CD14-positive monocyte (primary cell): ENCODE data around the gene LYSMD1. TPM values are rescaled to one million over a fixed set of nuclear protein-coding genes. Genes with fewer than 3 reads are reported as not detected.

Experiments used
- DNase-seq, 3 donors: peaks; one replicate each; pipeline ENCODE4 v3.0.0-alpha.2; 2011 to 2022
- H2AFZ ChIP-seq: 2 replicates; pipeline ENCODE4 v1.6.0; 2012; ENCODE audit warnings: mild to moderate bottlenecking, low read depth, low read length, inconsistent platforms; ENCODE audit not compliant: insufficient read depth, poor library complexity, severe bottlenecking
- H3K27ac ChIP-seq, 2 donors: 1 replicate in 1 of 2; 2 replicates in 1 of 2; pipeline ENCODE4 v1.5.1; 2012 to 2013; ENCODE audit warnings: low read length in 2 of 2, control low read depth in 1 of 2, inconsistent platforms in 1 of 2, low read depth in 1 of 2, mild to moderate bottlenecking in 1 of 2
- H3K27me3 ChIP-seq, 2 donors: one replicate each; pipeline versions ENCODE4 v1.6.0 to v1.6.1; 2011 to 2013; ENCODE audit warnings: low read length in 2 of 2; ENCODE audit not compliant: control insufficient read depth in 2 of 2, insufficient read depth in 2 of 2
- H3K36me3 ChIP-seq, 2 donors: replicated peaks in 1 of 2; 1 replicate in 1 of 2; 2 replicates in 1 of 2; pipeline versions ENCODE4 v1.5.1 to v1.6.1; 2012 to 2013; ENCODE audit warnings: low read length in 2 of 2, control low read depth in 1 of 2, inconsistent platforms in 1 of 2, mild to moderate bottlenecking in 1 of 2; ENCODE audit not compliant: insufficient read depth in 2 of 2, control insufficient read depth in 1 of 2
- H3K4me1 ChIP-seq, 2 donors: 1 replicate in 1 of 2; 2 replicates in 1 of 2; pipeline versions ENCODE4 v1.5.1 to v1.6.1; 2012 to 2013; ENCODE audit warnings: low read length in 2 of 2, control low read depth in 1 of 2, inconsistent platforms in 1 of 2, mild to moderate bottlenecking in 1 of 2, moderate library complexity in 1 of 2; ENCODE audit not compliant: insufficient read depth in 2 of 2, control insufficient read depth in 1 of 2
- H3K4me2 ChIP-seq: replicated peaks from 2 replicates; pipeline ENCODE3; 2012; ENCODE audit warnings: low read length, moderate library complexity, mild to moderate bottlenecking; ENCODE audit not compliant: poor library complexity, severe bottlenecking; ENCODE audit errors: extremely low read depth
- H3K4me3 ChIP-seq, 3 experiments: fragments of 200-600 bp in 1 of 3; sonication (generic) in 1 of 3; replicated peaks in 1 of 3; 1 replicate in 2 of 3; 2 replicates in 1 of 3; pipeline ENCODE4 v1.5.1; 2011 to 2013; ENCODE audit warnings: low read length in 3 of 3, mild to moderate bottlenecking in 3 of 3, control low read depth in 2 of 3, low read depth in 2 of 3, inconsistent platforms in 1 of 3, moderate library complexity in 1 of 3
- H3K79me2 ChIP-seq: 2 replicates; pipeline ENCODE4 v1.6.0; 2012; ENCODE audit warnings: mild to moderate bottlenecking, control low read depth, inconsistent platforms, low read length, moderate library complexity; ENCODE audit not compliant: insufficient read depth
- H3K9ac ChIP-seq: 2 replicates; pipeline ENCODE4 v1.6.0; 2017; ENCODE audit warnings: low read length, mild to moderate bottlenecking; ENCODE audit not compliant: insufficient read depth, poor library complexity, severe bottlenecking
- H3K9me3 ChIP-seq, 2 donors: replicated peaks in 1 of 2; 1 replicate in 1 of 2; 2 replicates in 1 of 2; pipeline versions ENCODE4 v1.5.1 to v1.6.1; 2012 to 2013; ENCODE audit warnings: low read length in 2 of 2, control low read depth in 1 of 2; ENCODE audit not compliant: control insufficient read depth in 1 of 2, insufficient read depth in 1 of 2
- H4K20me1 ChIP-seq: 2 replicates; pipeline ENCODE4 v1.6.0; 2012; ENCODE audit warnings: mild to moderate bottlenecking, low read length, control low read depth, moderate library complexity; ENCODE audit not compliant: insufficient read depth
- H3K27ac Mint-ChIP-seq, 7 donors: one replicate each; pipeline ENCODE4 v1.8.0; 2020; ENCODE audit warnings: mild to moderate bottlenecking in 7 of 7, mixed read lengths in 7 of 7, moderate library complexity in 6 of 7, inconsistent platforms in 2 of 7
- H3K27me3 Mint-ChIP-seq, 3 donors: one replicate each; pipeline ENCODE4 v1.8.0; 2021 to 2022; ENCODE audit warnings: low read depth in 3 of 3, mild to moderate bottlenecking in 3 of 3, mixed read lengths in 3 of 3, moderate library complexity in 3 of 3, inconsistent platforms in 1 of 3
- H3K36me3 Mint-ChIP-seq, 2 donors: one replicate each; pipeline ENCODE4 v1.8.0; 2020; ENCODE audit warnings: mixed read lengths in 2 of 2, inconsistent platforms in 1 of 2, mild to moderate bottlenecking in 1 of 2
- H3K4me1 Mint-ChIP-seq: one replicate; pipeline ENCODE4 v1.8.0; 2020; ENCODE audit warnings: mild to moderate bottlenecking, mixed read lengths
- H3K4me3 Mint-ChIP-seq, 2 donors: one replicate each; pipeline ENCODE4 v1.8.0; 2020; ENCODE audit warnings: mild to moderate bottlenecking in 2 of 2, mixed read lengths in 2 of 2, moderate library complexity in 1 of 2
- H3K9me3 Mint-ChIP-seq, 7 donors: one replicate each; pipeline ENCODE4 v1.8.0; 2020 to 2022; ENCODE audit warnings: mixed read lengths in 7 of 7, mild to moderate bottlenecking in 6 of 7, moderate library complexity in 6 of 7, inconsistent platforms in 2 of 7
- CTCF ChIP-seq: fragments of 200-600 bp; IDR thresholded peaks from one replicate; pipeline ENCODE4 v1.8.0; 2022; ENCODE audit warnings: antibody characterized with exemption, mild to moderate bottlenecking
- WGBS: methylation state at CpG from one replicate; pipeline ENCODE4 v1.1.5; 2013; ENCODE audit warnings: missing lambda C conversion rate; ENCODE audit not compliant: insufficient coverage; 5-methylcytosine and 5-hydroxymethylcytosine counted together
- intact Hi-C, 2 donors: fragments of 100-400 bp; cut with micrococcal nuclease; formaldehyde crosslinking; loops; one replicate each; pipeline versions ENCODE4 v1.15.0 to v1.15.1; 2023
- polyA plus RNA-seq, 3 donors: library from polyadenylated mRNA; depleted of rRNA in 1 of 3; unstranded in 2 of 3; stranded (reverse) in 1 of 3; fragments of 300-500 nt in 2 of 3; fragments of >200 nt in 1 of 3; fragmentation: Illumina TruSeq in 2 of 3; gene quantifications; 1 replicate in 2 of 3; 2 replicates in 1 of 3; pipeline ENCODE4 v1.2.3, GENCODE V29; 2012 to 2021

LYSMD1 gene
- polyA plus RNA-seq, 3 donors: 0.16 to 0.24 TPM; not detected in 1

GRCh38 chr1:151144474-151145303 is 21.0 kb downstream of the LYSMD1 start:
- H3K36me3 ChIP-seq: no peaks in the 10 kb centered on the region
- H3K27ac Mint-ChIP-seq: peak overlapping the region in 1 of 7 donors; percentile 9
- no peaks in the 10 kb centered on the region for H4K20me1 ChIP-seq
- H3K27me3 Mint-ChIP-seq: peaks cover 26 to 44% (median 34%) of the 10 kb centered on the region in 3 donors
- 89% methylated on average over 5 of the region's 7 CpGs for WGBS
- H3K4me3 ChIP-seq: no peak overlapping the region
- H3K79me2 ChIP-seq: no peaks in the 10 kb centered on the region
- intact Hi-C loops: no loop called here
- H3K9ac ChIP-seq: no peak overlapping the region
- H3K27me3 ChIP-seq: peaks cover 2 to 19% of the 10 kb centered on the region in 2 donors
- H3K4me1 ChIP-seq: peaks cover 13 to 23% of the 10 kb centered on the region in 2 donors
- H3K9me3 Mint-ChIP-seq: peaks cover 0 to 3% (median 0%) of the 10 kb centered on the region in 7 donors
- no peak for DNase-seq
- H3K9me3 ChIP-seq: no peaks in the 10 kb centered on the region
- peaks cover 24% of the 10 kb centered on the region for H3K4me1 Mint-ChIP-seq
- H3K27ac ChIP-seq: no peak overlapping the region
- no peak for TF ChIP-seq CTCF
- H2AFZ ChIP-seq: no peak overlapping the region
- peak overlapping the region; percentile 93 to 100 for H3K4me3 Mint-ChIP-seq
- H3K36me3 Mint-ChIP-seq: peaks cover 0 to 4% of the 10 kb centered on the region in 2 donors
- no peak overlapping the region for H3K4me2 ChIP-seq

- peaks cover 0 to 3% (median 0%) of the 10 kb centered on the region in 7 donors for H3K9me3 Mint-ChIP-seq
- DNase-seq: no peak
- H3K4me3 Mint-ChIP-seq: peak overlapping the region in 1 of 2 donors; percentile 35
- Histone ChIP-seq H3K4me1 (peaks cover 13 to 23% of the 10 kb centered on the region in 2 donors), H3K4me3 (no peak overlapping the region), H3K27ac (no peak overlapping the region), H3K4me2 (no peak overlapping the region), H3K9ac (no peak overlapping the region), H3K27me3 (peaks cover 2 to 19% of the 10 kb centered on the region in 2 donors), H4K20me1 (no peaks in the 10 kb centered on the region), H3K79me2 (no peaks in the 10 kb centered on the region), H2AFZ (no peak overlapping the region), H3K36me3 (no peaks in the 10 kb centered on the region), H3K9me3 (no peaks in the 10 kb centered on the region)
- TF ChIP-seq CTCF: no peak
- H3K27ac Mint-ChIP-seq: no peak overlapping the region
- H3K36me3 Mint-ChIP-seq: peaks cover 0 to 4% of the 10 kb centered on the region in 2 donors
- intact Hi-C loops: no loop called here
- H3K4me1 Mint-ChIP-seq: peaks cover 24% of the 10 kb centered on the region
- peaks cover 26 to 43% (median 34%) of the 10 kb centered on the region in 3 donors for H3K27me3 Mint-ChIP-seq
- 100% methylated on average over 1 of the region's 5 CpGs for WGBS
These were observed 21.7 kb downstream of the LYSMD1 start for GRCh38 chr1:151143986-151144385.
